Measurements from ENCODE around the gene TGM3.

GRCh38 chr20:2364044-2364443 lies 68.2 kb downstream of the TGM3 start:
- TF ChIP-seq POLR2AphosphoS5 (IDR thresholded peaks at IDR 0.05; ENCODE audit: low read depth, low read length) (no peak), SIN3A (IDR thresholded peaks at IDR 0.05; ENCODE audit: borderline replicate concordance, insufficient read depth, low read length) (no peak), TAF1 (IDR thresholded peaks at IDR 0.05; ENCODE audit: borderline replicate concordance, insufficient read depth, low read length) (no peak)
